Liver (tissue), 9 donors: ENCODE measurements around the gene STX2. TPM values are rescaled to one million over a fixed set of nuclear protein-coding genes. Genes with fewer than 3 reads are reported as not detected.

Source experiments
- DNase-seq: peaks from one replicate; pipeline ENCODE4 v3.0.0-alpha.2; 2017; ENCODE audit warnings: low spot score
- H3K27ac ChIP-seq, 2 donors: one replicate each; pipeline ENCODE4 v1.7.0; 2013; ENCODE audit warnings: inconsistent platforms in 2 of 2, low read length in 2 of 2, control low read depth in 1 of 2, low read depth in 1 of 2, mild to moderate bottlenecking in 1 of 2
- H3K27me3 ChIP-seq, 4 donors: one replicate each; pipeline versions ENCODE4 v1.6.1 to v1.7.0; 2013; ENCODE audit warnings: low read length in 3 of 4, inconsistent platforms in 1 of 4, mild to moderate bottlenecking in 1 of 4, moderate library complexity in 1 of 4; ENCODE audit not compliant: control insufficient read depth in 4 of 4, insufficient read depth in 4 of 4
- H3K36me3 ChIP-seq, 4 donors: one replicate each; pipeline versions ENCODE4 v1.6.1 to v1.7.0; 2013; ENCODE audit warnings: low read length in 3 of 4, mild to moderate bottlenecking in 3 of 4, low read depth in 1 of 4, moderate library complexity in 1 of 4; ENCODE audit not compliant: control insufficient read depth in 4 of 4, insufficient read depth in 3 of 4
- H3K4me1 ChIP-seq, 4 donors: one replicate each; pipeline versions ENCODE4 v1.6.1 to v1.7.0; 2013; ENCODE audit warnings: low read length in 3 of 4, mild to moderate bottlenecking in 3 of 4, moderate library complexity in 1 of 4; ENCODE audit not compliant: control insufficient read depth in 4 of 4, insufficient read depth in 4 of 4
- H3K4me3 ChIP-seq, 3 donors: one replicate each; pipeline versions ENCODE4 v1.6.1 to v1.7.0; 2013; ENCODE audit warnings: low read length in 3 of 3, control low read depth in 1 of 3, low read depth in 1 of 3, mild to moderate bottlenecking in 1 of 3
- H3K9ac ChIP-seq, 2 donors: one replicate each; pipeline ENCODE4 v1.7.0; 2013; ENCODE audit warnings: low read length in 2 of 2, mild to moderate bottlenecking in 2 of 2, moderate library complexity in 2 of 2, control low read depth in 1 of 2, low read depth in 1 of 2
- H3K9me3 ChIP-seq, 4 donors: one replicate each; pipeline versions ENCODE4 v1.6.1 to v1.7.0; 2013; ENCODE audit warnings: low read length in 3 of 4; ENCODE audit not compliant: control insufficient read depth in 4 of 4
- ATF3 ChIP-seq: IDR thresholded peaks from 2 replicates; pipeline ENCODE4 v1.6.1; 2016; ENCODE audit warnings: antibody characterized with exemption
- CTCF ChIP-seq: fragments of 150-350 bp; IDR thresholded peaks from 2 replicates; pipeline ENCODE4 v1.5.1; 2017; ENCODE audit warnings: improper control_type of control experiment, low read depth, low read length; ENCODE audit not compliant: missing input control
- EGR1 ChIP-seq, 2 donors: IDR thresholded peaks; 2 replicates each; pipeline ENCODE4 v1.6.1; 2016 to 2018; ENCODE audit warnings: antibody characterized with exemption in 2 of 2, low read depth in 2 of 2
- FOXA1 ChIP-seq: IDR thresholded peaks from 2 replicates; pipeline ENCODE4 v1.6.1; 2016; ENCODE audit warnings: antibody characterized with exemption
- FOXA2 ChIP-seq: IDR thresholded peaks from 2 replicates; pipeline ENCODE4 v1.6.1; 2016; ENCODE audit warnings: antibody characterized with exemption
- GABPA ChIP-seq, 2 donors: IDR thresholded peaks in 1 of 2; conservative IDR thresholded peaks in 1 of 2; 2 replicates each; pipeline ENCODE4 v1.6.1; 2016; ENCODE audit warnings: antibody characterized with exemption in 2 of 2, mild to moderate bottlenecking in 1 of 2, moderate library complexity in 1 of 2
- HNF4A ChIP-seq, 2 donors: conservative IDR thresholded peaks; 2 replicates each; pipeline ENCODE4 v1.6.1; 2016; ENCODE audit warnings: antibody characterized with exemption in 2 of 2, mild to moderate bottlenecking in 2 of 2
- HNF4G ChIP-seq: IDR thresholded peaks from 2 replicates; pipeline ENCODE4 v1.6.1; 2016; ENCODE audit warnings: antibody characterized with exemption
- JUND ChIP-seq, 2 donors: IDR thresholded peaks; 2 replicates each; pipeline ENCODE4 v1.6.1; 2016; ENCODE audit warnings: antibody characterized with exemption in 2 of 2
- MAX ChIP-seq: IDR thresholded peaks from 2 replicates; pipeline ENCODE4 v1.6.1; 2016; ENCODE audit warnings: antibody characterized with exemption
- NR2F2 ChIP-seq: IDR thresholded peaks from 2 replicates; pipeline ENCODE4 v1.6.1; 2016; ENCODE audit warnings: antibody characterized with exemption
- RAD21 ChIP-seq, 2 donors: IDR thresholded peaks; 2 replicates each; pipeline ENCODE4 v1.6.1; 2016; ENCODE audit warnings: antibody characterized with exemption in 2 of 2, mild to moderate bottlenecking in 2 of 2
- REST ChIP-seq: IDR thresholded peaks from 2 replicates; pipeline ENCODE4 v1.6.1; 2016; ENCODE audit warnings: antibody characterized with exemption, mild to moderate bottlenecking
- RXRA ChIP-seq, 2 donors: IDR thresholded peaks; 2 replicates each; pipeline ENCODE4 v1.6.1; 2017 to 2018; ENCODE audit warnings: antibody characterized with exemption in 2 of 2, mild to moderate bottlenecking in 1 of 2
- SP1 ChIP-seq: IDR thresholded peaks from 2 replicates; pipeline ENCODE4 v1.6.1; 2018; ENCODE audit warnings: antibody characterized with exemption, mild to moderate bottlenecking
- TAF1 ChIP-seq: conservative IDR thresholded peaks from 2 replicates; pipeline ENCODE4 v1.6.1; 2016; ENCODE audit warnings: antibody characterized with exemption, mild to moderate bottlenecking
- YY1 ChIP-seq: IDR thresholded peaks from 2 replicates; pipeline ENCODE4 v1.6.1; 2016; ENCODE audit warnings: antibody characterized with exemption, mild to moderate bottlenecking
- ZBTB33 ChIP-seq: IDR thresholded peaks from 2 replicates; pipeline ENCODE4 v1.6.1; 2016; ENCODE audit warnings: antibody characterized with exemption
- WGBS: extraction: QIAGEN DNeasy Blood & Tissue Kit; methylation state at CpG from one replicate; pipeline ENCODE4 v1.1.7; 2013; 5-methylcytosine and 5-hydroxymethylcytosine counted together
- polyA plus RNA-seq, 2 donors: library from polyadenylated mRNA; stranded (reverse) in 1 of 2; unstranded in 1 of 2; fragments of 200-250 nt in 1 of 2; fragments of >200 nt in 1 of 2; fragmentation: Nextera tagmentation in 1 of 2; extraction: Ambion mirVana in 1 of 2; gene quantifications; one replicate each; pipeline versions ENCODE4 v1.2.1 to v1.2.3, GENCODE V29; 2013 to 2015
- total RNA-seq, 2 donors: library from RNA; depleted of rRNA; stranded (reverse); fragments of >200 nt; gene quantifications; one replicate each; pipeline ENCODE4 v1.2.3, GENCODE V29; 2014
- donor health status: healthy.
- donor health status: healthy.
- donor health status: healthy.
- donor health status: healthy.
- donor health status: healthy.

STX2 gene
- total and polyA plus RNA-seq, 4 donors = 4.7 to 13.8 (median 8.9) TPM

- peak; percentile 31 to 39 for TF ChIP-seq RAD21 (IDR thresholded peaks at IDR 0.05)
Observed at GRCh38 chr12:130744274-130744673, 94.8 kb downstream of the STX2 start (continued).

GRCh38 chr12:130743606-130744005 lies 95.4 kb downstream of the STX2 start:
- Histone ChIP-seq H3K4me1 (peaks cover 2 to 26% (median 20%) of the 10 kb centered on the region in 4 donors), H3K27ac (no peak overlapping the region), H3K36me3 (no peaks in the 10 kb centered on the region), H3K9ac (no peak overlapping the region), H3K27me3 (no peaks in the 10 kb centered on the region), H3K9me3 (no peaks in the 10 kb centered on the region), H3K4me3 (no peak overlapping the region)
- no peak for DNase-seq
- TF ChIP-seq SP1 = no peak
- no peak for TF ChIP-seq FOXA2
- TF ChIP-seq MAX = no peak
- TF ChIP-seq YY1 = no peak
- TF ChIP-seq HNF4A (conservative IDR thresholded peaks at IDR 0.05) = no peak
- TF ChIP-seq REST = no peak
- no peak for TF ChIP-seq JUND (IDR thresholded peaks at IDR 0.05)
- TF ChIP-seq RAD21 (IDR thresholded peaks at IDR 0.05) = no peak
- TF ChIP-seq CTCF = no peak
- no peak for TF ChIP-seq FOXA1
- no peak for TF ChIP-seq GABPA (IDR thresholded peaks at IDR 0.05 in 1 of 2, conservative IDR thresholded peaks at IDR 0.05 in 1 of 2)
- no peak for TF ChIP-seq TAF1
- TF ChIP-seq NR2F2 = no peak
- TF ChIP-seq HNF4G = no peak
- TF ChIP-seq EGR1 (IDR thresholded peaks at IDR 0.05; ENCODE audit: low read depth in 2 of 2) = no peak
- no peak for TF ChIP-seq RXRA (IDR thresholded peaks at IDR 0.05)
- TF ChIP-seq ATF3 = no peak
- no peak for TF ChIP-seq ZBTB33
- WGBS = 89% methylated on average over 5 of the region's 5 CpGs
